HEK293 (cell line): ENCODE data around the gene NUP58.

Source experiments
- GLIS1 ChIP-seq: fragments of 450-650 bp; formaldehyde crosslinking; IDR thresholded peaks from 2 replicates; pipeline ENCODE4 v1.5.1; 2016; ENCODE audit warnings: missing biosample characterization, missing genetic modification characterization
- PRDM1 ChIP-seq: fragments of 450-650 bp; formaldehyde crosslinking; IDR thresholded peaks from 2 replicates; pipeline ENCODE4; 2016; ENCODE audit warnings: missing biosample characterization, missing genetic modification characterization
- SP2 ChIP-seq: fragments of 450-650 bp; formaldehyde crosslinking; IDR thresholded peaks from 2 replicates; pipeline ENCODE4 v1.5.1; 2016; ENCODE audit warnings: missing biosample characterization, missing genetic modification characterization
- SP3 ChIP-seq: fragments of 450-650 bp; formaldehyde crosslinking; IDR thresholded peaks from 2 replicates; pipeline ENCODE4 v1.5.1; 2016; ENCODE audit warnings: missing biosample characterization, missing genetic modification characterization
- ZFP3 ChIP-seq: fragments of 450-650 bp; formaldehyde crosslinking; IDR thresholded peaks from 2 replicates; pipeline ENCODE4 v1.5.1; 2016; ENCODE audit warnings: low read depth, missing biosample characterization, missing genetic modification characterization
- ZNF121 ChIP-seq: fragments of 450-650 bp; formaldehyde crosslinking; IDR thresholded peaks from 2 replicates; pipeline ENCODE4 v1.5.1; 2016; ENCODE audit warnings: missing biosample characterization, missing genetic modification characterization
- ZNF239 ChIP-seq: fragments of 450-650 bp; formaldehyde crosslinking; IDR thresholded peaks from 2 replicates; pipeline ENCODE4 v1.5.1; 2016; ENCODE audit warnings: missing biosample characterization, missing genetic modification characterization
- ZNF707 ChIP-seq: fragments of 450-650 bp; formaldehyde crosslinking; IDR thresholded peaks from 2 replicates; pipeline ENCODE4 v1.5.1; 2016; ENCODE audit warnings: missing biosample characterization, missing genetic modification characterization
- TF ChIP-seq, protein P1 (sequence below): fragments of 450-650 bp; formaldehyde crosslinking; IDR thresholded peaks from 2 replicates; pipeline ENCODE4 v1.5.1; 2016; ENCODE audit warnings: missing biosample characterization, missing genetic modification characterization
- TF ChIP-seq, protein P2 (sequence below): fragments of 450-650 bp; formaldehyde crosslinking; IDR thresholded peaks from 2 replicates; pipeline ENCODE4 v1.5.1; 2016; ENCODE audit warnings: missing biosample characterization, missing genetic modification characterization

DNA sequence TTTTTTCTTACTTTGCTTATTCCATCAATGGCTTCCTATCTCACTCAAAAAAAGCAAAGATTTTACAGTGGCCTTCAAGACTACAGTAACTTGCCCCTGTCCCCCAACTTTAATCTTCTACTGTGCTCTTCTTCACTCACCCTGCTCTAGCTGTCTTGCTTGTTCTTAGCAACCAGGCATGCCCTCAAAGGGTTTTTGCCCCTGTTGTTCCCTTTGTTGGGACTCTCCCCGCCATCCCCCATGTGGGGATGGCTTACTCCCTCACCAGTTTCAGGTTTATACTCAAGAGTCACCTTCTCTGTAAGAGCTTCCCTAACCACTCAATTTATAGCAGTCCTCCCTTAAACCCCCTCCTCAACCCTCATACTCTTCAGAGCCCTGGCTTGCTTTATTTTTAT is 19.5 kb upstream of the NUP58 start:
- TF ChIP-seq, protein P1, sequence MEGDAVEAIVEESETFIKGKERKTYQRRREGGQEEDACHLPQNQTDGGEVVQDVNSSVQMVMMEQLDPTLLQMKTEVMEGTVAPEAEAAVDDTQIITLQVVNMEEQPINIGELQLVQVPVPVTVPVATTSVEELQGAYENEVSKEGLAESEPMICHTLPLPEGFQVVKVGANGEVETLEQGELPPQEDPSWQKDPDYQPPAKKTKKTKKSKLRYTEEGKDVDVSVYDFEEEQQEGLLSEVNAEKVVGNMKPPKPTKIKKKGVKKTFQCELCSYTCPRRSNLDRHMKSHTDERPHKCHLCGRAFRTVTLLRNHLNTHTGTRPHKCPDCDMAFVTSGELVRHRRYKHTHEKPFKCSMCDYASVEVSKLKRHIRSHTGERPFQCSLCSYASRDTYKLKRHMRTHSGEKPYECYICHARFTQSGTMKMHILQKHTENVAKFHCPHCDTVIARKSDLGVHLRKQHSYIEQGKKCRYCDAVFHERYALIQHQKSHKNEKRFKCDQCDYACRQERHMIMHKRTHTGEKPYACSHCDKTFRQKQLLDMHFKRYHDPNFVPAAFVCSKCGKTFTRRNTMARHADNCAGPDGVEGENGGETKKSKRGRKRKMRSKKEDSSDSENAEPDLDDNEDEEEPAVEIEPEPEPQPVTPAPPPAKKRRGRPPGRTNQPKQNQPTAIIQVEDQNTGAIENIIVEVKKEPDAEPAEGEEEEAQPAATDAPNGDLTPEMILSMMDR (tag by site-specific recombination): no peak
- TF ChIP-seq ZFP3 (tag by site-specific recombination) (no peak), PRDM1 (no peak), ZNF707 (tag by site-specific recombination) (no peak), GLIS1 (no peak), ZNF239 (tag by site-specific recombination) (no peak), SP2 (tag by site-specific recombination) (no peak), SP3 (tag by site-specific recombination) (no peak), ZNF121 (tag by site-specific recombination) (no peak)
- TF ChIP-seq, protein P2, sequence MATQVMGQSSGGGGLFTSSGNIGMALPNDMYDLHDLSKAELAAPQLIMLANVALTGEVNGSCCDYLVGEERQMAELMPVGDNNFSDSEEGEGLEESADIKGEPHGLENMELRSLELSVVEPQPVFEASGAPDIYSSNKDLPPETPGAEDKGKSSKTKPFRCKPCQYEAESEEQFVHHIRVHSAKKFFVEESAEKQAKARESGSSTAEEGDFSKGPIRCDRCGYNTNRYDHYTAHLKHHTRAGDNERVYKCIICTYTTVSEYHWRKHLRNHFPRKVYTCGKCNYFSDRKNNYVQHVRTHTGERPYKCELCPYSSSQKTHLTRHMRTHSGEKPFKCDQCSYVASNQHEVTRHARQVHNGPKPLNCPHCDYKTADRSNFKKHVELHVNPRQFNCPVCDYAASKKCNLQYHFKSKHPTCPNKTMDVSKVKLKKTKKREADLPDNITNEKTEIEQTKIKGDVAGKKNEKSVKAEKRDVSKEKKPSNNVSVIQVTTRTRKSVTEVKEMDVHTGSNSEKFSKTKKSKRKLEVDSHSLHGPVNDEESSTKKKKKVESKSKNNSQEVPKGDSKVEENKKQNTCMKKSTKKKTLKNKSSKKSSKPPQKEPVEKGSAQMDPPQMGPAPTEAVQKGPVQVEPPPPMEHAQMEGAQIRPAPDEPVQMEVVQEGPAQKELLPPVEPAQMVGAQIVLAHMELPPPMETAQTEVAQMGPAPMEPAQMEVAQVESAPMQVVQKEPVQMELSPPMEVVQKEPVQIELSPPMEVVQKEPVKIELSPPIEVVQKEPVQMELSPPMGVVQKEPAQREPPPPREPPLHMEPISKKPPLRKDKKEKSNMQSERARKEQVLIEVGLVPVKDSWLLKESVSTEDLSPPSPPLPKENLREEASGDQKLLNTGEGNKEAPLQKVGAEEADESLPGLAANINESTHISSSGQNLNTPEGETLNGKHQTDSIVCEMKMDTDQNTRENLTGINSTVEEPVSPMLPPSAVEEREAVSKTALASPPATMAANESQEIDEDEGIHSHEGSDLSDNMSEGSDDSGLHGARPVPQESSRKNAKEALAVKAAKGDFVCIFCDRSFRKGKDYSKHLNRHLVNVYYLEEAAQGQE: no peak
